ENCODE results near the gene MORF4L1. TPM values are rescaled to one million over a fixed set of nuclear protein-coding genes. Genes with fewer than 3 reads are reported as not detected.
A peak's percentile ranks its signal among the peaks of the same experiment; 100 is the strongest.
"Not testable (repeated sequence)": the region's sequence is repeated elsewhere in the genome, so short reads cannot be mapped to it uniquely, and the experiment has no call there.

Gene MORF4L1
- total RNA-seq, 4 donors from 2014 or later = 118 to 178 (median 141) TPM

- no peak for DNase-seq (ENCODE audit: low spot score in 2 of 2)
- TF ChIP-seq CTCF (IDR thresholded peaks at IDR 0.05) (no peak), POLR2A (IDR thresholded peaks at IDR 0.05) (no peak)
- H3K4me3 ChIP-seq (ENCODE audit: low read depth, poor library complexity, severe bottlenecking) = no peak overlapping the region
- intact Hi-C loops (cut with DNase I; ENCODE audit: low total_unique reads) = no loop called here
- WGBS, 2 donors = 96% methylated on average over 3 of the region's 3 CpGs
Observed at GRCh38 chr15:78868366-78868765, 4.3 kb upstream of the MORF4L1 start.

GRCh38 chr15:78871483-78872127 lies 1.1 kb upstream of the MORF4L1 start:
- H3K4me3 ChIP-seq (ENCODE audit: low read depth, poor library complexity, severe bottlenecking); DNase-seq (ENCODE audit: low spot score in 2 of 2); intact Hi-C loops (cut with DNase I; ENCODE audit: low total_unique reads): not testable (repeated sequence)
- 88 to 90% methylated on average over 24 of the region's 24 CpGs for WGBS, 2 donors

GRCh38 chr15:78872972-78873792 lies 492 bp downstream of the MORF4L1 start:
- peak; percentile 72 to 96 for DNase-seq (ENCODE audit: low spot score in 2 of 2)
- no peak for TF ChIP-seq POLR2A (IDR thresholded peaks at IDR 0.05)
- TF ChIP-seq CTCF (IDR thresholded peaks at IDR 0.05) = no peak
- 1% methylated on average over 63 to 75 of the region's 75 CpGs for whole genome bisulfite sequencing, 2 donors
- peak overlapping the region; percentile 94 for H3K4me3 ChIP-seq (ENCODE audit: low read depth, poor library complexity, severe bottlenecking)
- intact Hi-C loops (cut with DNase I; ENCODE audit: low total_unique reads) = no loop called here

GRCh38 chr15:78873793-78874765 lies 1.4 kb downstream of the MORF4L1 start:
- intact Hi-C loops (cut with DNase I; ENCODE audit: low total_unique reads) = no loop called here
- TF ChIP-seq POLR2A (IDR thresholded peaks at IDR 0.05) = no peak
- TF ChIP-seq CTCF (IDR thresholded peaks at IDR 0.05) = no peak
- WGBS, 2 donors = 2% methylated on average over 38 of the region's 38 CpGs
- H3K4me3 ChIP-seq (ENCODE audit: low read depth, poor library complexity, severe bottlenecking) = peak overlapping the region; percentile 94
- peak in 1 of 2 donors; percentile 73 for DNase-seq (ENCODE audit: low spot score in 2 of 2)

GRCh38 chr15:78875107-78875914 lies 2.6 kb downstream of the MORF4L1 start:
- DNase-seq (ENCODE audit: low spot score in 2 of 2) = peak in 1 of 2 donors; percentile 83
- 55 to 58% methylated on average over 22 of the region's 22 CpGs for WGBS, 2 donors
- no peak overlapping the region for H3K4me3 ChIP-seq (ENCODE audit: low read depth, poor library complexity, severe bottlenecking)
- intact Hi-C loops (cut with DNase I; ENCODE audit: low total_unique reads) = no loop called here
- TF ChIP-seq CTCF (IDR thresholded peaks at IDR 0.05) = no peak
- no peak for TF ChIP-seq POLR2A (IDR thresholded peaks at IDR 0.05)

GRCh38 chr15:78876954-78877353 lies 4.3 kb downstream of the MORF4L1 start:
- intact Hi-C loops (cut with DNase I; ENCODE audit: low total_unique reads); H3K4me3 ChIP-seq (ENCODE audit: low read depth, poor library complexity, severe bottlenecking): not testable (repeated sequence)
- DNase-seq (ENCODE audit: low spot score in 2 of 2) = peak in 1 of 2 donors; percentile 69
- WGBS, 2 donors = 80 to 89% methylated on average over 14 of the region's 14 CpGs
